T-helper 2 cell treated with Interferon-gamma antibody and Interleukin-4, amounts not matched to agents 100 ng/mL and 5 ng/mL, for 36 hours (primary cell): Measurements from ENCODE around the gene SLC25A40. TPM values are rescaled to one million over a fixed set of nuclear protein-coding genes. Genes with fewer than 3 reads are reported as not detected.
"Not testable (repeated sequence)": the region's sequence is repeated elsewhere in the genome, so short reads cannot be mapped to it uniquely, and the experiment has no call there.

Source experiments
- intact Hi-C: fragments of 100-400 bp; cut with micrococcal nuclease; formaldehyde crosslinking; loops from one replicate; pipeline ENCODE4 v1.15.1; 2023
- total RNA-seq: library from RNA; stranded (reverse); gene quantifications from 2 replicates; pipeline ENCODE4 v1.2.3, GENCODE V29; 2022

The SLC25A40 gene
- total RNA-seq, 1 donor from 2014 or later: 46.7 TPM

GRCh38 chr7:87873328-87873727 lies 2.8 kb downstream of the SLC25A40 start:
- intact Hi-C loops: not testable (repeated sequence)

- intact Hi-C loops: no loop called here
Observed at GRCh38 chr7:87872346-87872745, 3.8 kb downstream of the SLC25A40 start.

- intact Hi-C loops: no loop called here
Observed at GRCh38 chr7:87870471-87870870, 5.7 kb downstream of the SLC25A40 start.

GRCh38 chr7:87866533-87866932 lies 9.6 kb downstream of the SLC25A40 start:
- intact Hi-C loops: loop anchor here (10.0 kb wide), 1 partner anchor 652 kb away; the partner anchor contains the start of gene TMEM243

- intact Hi-C loops: loop anchor here (10.0 kb wide), 1 partner anchor 651 kb away; the partner anchor contains the start of gene TMEM243
Observed at GRCh38 chr7:87866089-87866488, 10.1 kb downstream of the SLC25A40 start.

- intact Hi-C loops: no loop called here
Observed at GRCh38 chr7:87858417-87859100, 17.6 kb downstream of the SLC25A40 start.

GRCh38 chr7:87853237-87853864 lies 22.8 kb downstream of the SLC25A40 start:
- intact Hi-C loops: loop anchor here (5.0 kb wide), 1 partner anchor 49 kb away; no protein-coding TSS in a partner anchor

- intact Hi-C loops: loop anchor here (5.0 kb wide), 1 partner anchor 50 kb away; no protein-coding TSS in a partner anchor
Observed at GRCh38 chr7:87852306-87852705, 23.9 kb downstream of the SLC25A40 start.

- intact Hi-C loops: loop anchor here (5.0 kb wide), 1 partner anchor 51 kb away; no protein-coding TSS in a partner anchor
Observed at GRCh38 chr7:87850836-87851593, 25.1 kb downstream of the SLC25A40 start.

- intact Hi-C loops: no loop called here
Observed at GRCh38 chr7:87837597-87837996, 38.6 kb downstream of the SLC25A40 start.

GRCh38 chr7:87833130-87833529 lies 43.0 kb downstream of the SLC25A40 start:
- intact Hi-C loops: no loop called here

GRCh38 chr7:87831097-87831496 lies 45.1 kb downstream of the SLC25A40 start:
- intact Hi-C loops: no loop called here

- intact Hi-C loops: not testable (repeated sequence)
Observed at GRCh38 chr7:87828383-87828782, 47.8 kb downstream of the SLC25A40 start.

- intact Hi-C loops: not testable (repeated sequence)
Observed at GRCh38 chr7:87825369-87825768, 50.8 kb downstream of the SLC25A40 start.

GRCh38 chr7:87822056-87822455 lies 54.1 kb downstream of the SLC25A40 start:
- intact Hi-C loops: not testable (repeated sequence)

- intact Hi-C loops: no loop called here
Observed at GRCh38 chr7:87818336-87818735, 57.8 kb downstream of the SLC25A40 start.

GRCh38 chr7:87816389-87816788 lies 59.8 kb downstream of the SLC25A40 start:
- intact Hi-C loops: no loop called here

- intact Hi-C loops: no loop called here
Observed at GRCh38 chr7:87810726-87811125, 65.4 kb downstream of the SLC25A40 start.

GRCh38 chr7:87810130-87810529 lies 66.0 kb downstream of the SLC25A40 start:
- intact Hi-C loops: no loop called here

GRCh38 chr7:87806150-87806549 lies 70.0 kb downstream of the SLC25A40 start:
- intact Hi-C loops: no loop called here

- intact Hi-C loops: loop anchor here (1.0 to 10.0 kb wide), 4 partner anchors 89 to 369 kb away; no protein-coding TSS in a partner anchor
Observed at GRCh38 chr7:87797798-87798403, 78.3 kb downstream of the SLC25A40 start.
